IPS-18c (cell line): Measurements from ENCODE around the gene BEND7.

Experiments used
- H3K4me3 ChIP-seq: 2 replicates; pipeline ENCODE4 v1.7.0; 2013; ENCODE audit warnings: low read depth, mild to moderate bottlenecking, low read length, moderate library complexity; ENCODE audit not compliant: insufficient read depth
- H3K9me3 ChIP-seq: one replicate; pipeline ENCODE4 v1.6.1; 2013; ENCODE audit warnings: mild to moderate bottlenecking, low read length, moderate library complexity; ENCODE audit not compliant: control insufficient read depth, insufficient read depth

The BEND7 gene

GRCh38 chr10:13496931-13497330, 31.9 kb downstream of the BEND7 start:
- H3K9me3 ChIP-seq, result no peaks in the 10 kb centered on the region
- no peak overlapping the region for H3K4me3 ChIP-seq

- Histone ChIP-seq H3K9me3 (no peaks in the 10 kb centered on the region), H3K4me3 (no peak overlapping the region)
These were observed 32.6 kb downstream of the BEND7 start for GRCh38 chr10:13496164-13496563.

GRCh38 chr10:13492493-13493180, 36.2 kb downstream of the BEND7 start:
- Histone ChIP-seq H3K4me3 (no peak overlapping the region), H3K9me3 (no peaks in the 10 kb centered on the region)

GRCh38 chr10:13491747-13492360, 37.0 kb downstream of the BEND7 start:
- H3K9me3 ChIP-seq, result no peaks in the 10 kb centered on the region
- no peak overlapping the region for H3K4me3 ChIP-seq

- Histone ChIP-seq H3K9me3 (no peaks in the 10 kb centered on the region), H3K4me3 (no peak overlapping the region)
These were observed 38.3 kb downstream of the BEND7 start for GRCh38 chr10:13490503-13490902.

GRCh38 chr10:13489035-13489599, 39.7 kb downstream of the BEND7 start:
- Histone ChIP-seq H3K9me3 (no peaks in the 10 kb centered on the region), H3K4me3 (no peak overlapping the region)

GRCh38 chr10:13485623-13486022, 43.2 kb downstream of the BEND7 start:
- H3K4me3 ChIP-seq, result no peak overlapping the region

GRCh38 chr10:13483951-13484350, 44.9 kb downstream of the BEND7 start:
- no peak overlapping the region for H3K4me3 ChIP-seq
- no peaks in the 10 kb centered on the region for H3K9me3 ChIP-seq

More at GRCh38 chr10:13485623-13486022, 43.2 kb downstream of the BEND7 start:
- H3K9me3 ChIP-seq, result no peaks in the 10 kb centered on the region

GRCh38 chr10:13483073-13483472, 45.7 kb downstream of the BEND7 start:
- Histone ChIP-seq H3K9me3 (no peaks in the 10 kb centered on the region), H3K4me3 (no peak overlapping the region)

- Histone ChIP-seq H3K4me3 (no peak overlapping the region), H3K9me3 (no peaks in the 10 kb centered on the region)
These were observed 47.1 kb downstream of the BEND7 start for GRCh38 chr10:13481690-13482089.

GRCh38 chr10:13475124-13475523, 53.7 kb downstream of the BEND7 start:
- Histone ChIP-seq H3K9me3 (no peaks in the 10 kb centered on the region), H3K4me3 (no peak overlapping the region)

GRCh38 chr10:13473986-13474385, 54.8 kb downstream of the BEND7 start:
- H3K4me3 ChIP-seq, result no peak overlapping the region
- H3K9me3 ChIP-seq, result no peaks in the 10 kb centered on the region

GRCh38 chr10:13472359-13472758, 56.5 kb downstream of the BEND7 start:
- H3K9me3 ChIP-seq, result no peaks in the 10 kb centered on the region
- no peak overlapping the region for H3K4me3 ChIP-seq

- Histone ChIP-seq H3K4me3 (no peak overlapping the region), H3K9me3 (no peaks in the 10 kb centered on the region)
These were observed 58.5 kb downstream of the BEND7 start for GRCh38 chr10:13470270-13470669.

GRCh38 chr10:13462551-13462950, 66.3 kb downstream of the BEND7 start:
- H3K4me3 ChIP-seq, result no peak overlapping the region
- peaks cover 2% of the 10 kb centered on the region for H3K9me3 ChIP-seq

- no peak overlapping the region for H3K4me3 ChIP-seq
- peaks cover 2% of the 10 kb centered on the region for H3K9me3 ChIP-seq
These were observed 70.2 kb downstream of the BEND7 start for GRCh38 chr10:13458687-13459012.

GRCh38 chr10:13457958-13458686, 70.7 kb downstream of the BEND7 start:
- H3K9me3 ChIP-seq, result peaks cover 2% of the 10 kb centered on the region
- H3K4me3 ChIP-seq, result no peak overlapping the region

- H3K9me3 ChIP-seq, result no peaks in the 10 kb centered on the region
- no peak overlapping the region for H3K4me3 ChIP-seq
These were observed 74.9 kb downstream of the BEND7 start for GRCh38 chr10:13453896-13454295.
